Transverse colon (tissue), 4 donors: ENCODE measurements around the gene SNX27.

ENCODE experiments used
- EP300 ChIP-seq: sonication (generic); formaldehyde crosslinking; IDR thresholded peaks from one replicate; pipeline ENCODE4 v1.6.1; 2017; ENCODE audit warnings: antibody characterized with exemption, low read depth
- POLR2A ChIP-seq: fragments of 450-650 bp; IDR thresholded peaks from one replicate; pipeline ENCODE4 v1.6.1; 2016; ENCODE audit warnings: antibody characterized with exemption, mild to moderate bottlenecking, moderate library complexity
- POLR2AphosphoS5 ChIP-seq, 3 donors: sonication (generic); formaldehyde crosslinking; IDR thresholded peaks; one replicate each; pipeline ENCODE4 v1.6.1; 2016; ENCODE audit warnings: antibody characterized with exemption in 3 of 3
- TF ChIP-seq, protein P1 (sequence below), 5 experiments: fragments of 200-600 bp in 3 of 5; fragments of 450-650 bp in 2 of 5; sonication (generic) in 3 of 5; IDR thresholded peaks; 1 replicate in 2 of 5; 2 replicates in 3 of 5; pipeline ENCODE4 v1.5.1; 2016 to 2017; ENCODE audit warnings: antibody characterized with exemption in 5 of 5, inconsistent platforms in 3 of 5, mild to moderate bottlenecking in 2 of 5, moderate library complexity in 1 of 5

DNA sequence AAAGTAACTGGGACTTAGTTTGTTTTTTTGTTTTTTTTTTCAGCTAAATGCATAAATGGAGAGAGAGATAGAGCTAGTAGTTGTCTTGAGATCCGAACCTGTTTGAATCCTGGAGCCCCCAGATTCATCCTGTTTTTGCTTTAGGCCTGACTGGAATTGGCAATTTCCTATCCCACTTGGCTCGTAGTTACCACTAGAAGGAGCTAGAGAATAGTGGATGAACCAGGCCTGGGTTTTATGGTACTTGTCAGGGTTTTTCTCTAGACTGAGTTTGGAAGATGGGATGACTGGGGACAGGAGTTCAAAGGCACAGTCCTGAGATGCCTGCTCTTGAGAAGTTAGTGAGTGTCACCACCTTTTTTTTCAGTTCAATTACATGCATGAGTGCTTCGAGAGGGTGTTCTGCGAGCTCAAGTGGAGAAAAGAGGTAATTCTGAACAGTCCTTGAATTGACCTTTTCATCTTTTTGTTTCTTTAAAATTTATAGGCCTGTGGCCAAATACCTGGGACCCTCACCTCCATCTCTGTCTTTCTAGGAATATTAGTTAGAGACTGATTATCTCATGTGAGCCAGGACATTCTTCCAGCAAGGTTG is 81.3 kb downstream of the SNX27 start:
- TF ChIP-seq, protein P1, sequence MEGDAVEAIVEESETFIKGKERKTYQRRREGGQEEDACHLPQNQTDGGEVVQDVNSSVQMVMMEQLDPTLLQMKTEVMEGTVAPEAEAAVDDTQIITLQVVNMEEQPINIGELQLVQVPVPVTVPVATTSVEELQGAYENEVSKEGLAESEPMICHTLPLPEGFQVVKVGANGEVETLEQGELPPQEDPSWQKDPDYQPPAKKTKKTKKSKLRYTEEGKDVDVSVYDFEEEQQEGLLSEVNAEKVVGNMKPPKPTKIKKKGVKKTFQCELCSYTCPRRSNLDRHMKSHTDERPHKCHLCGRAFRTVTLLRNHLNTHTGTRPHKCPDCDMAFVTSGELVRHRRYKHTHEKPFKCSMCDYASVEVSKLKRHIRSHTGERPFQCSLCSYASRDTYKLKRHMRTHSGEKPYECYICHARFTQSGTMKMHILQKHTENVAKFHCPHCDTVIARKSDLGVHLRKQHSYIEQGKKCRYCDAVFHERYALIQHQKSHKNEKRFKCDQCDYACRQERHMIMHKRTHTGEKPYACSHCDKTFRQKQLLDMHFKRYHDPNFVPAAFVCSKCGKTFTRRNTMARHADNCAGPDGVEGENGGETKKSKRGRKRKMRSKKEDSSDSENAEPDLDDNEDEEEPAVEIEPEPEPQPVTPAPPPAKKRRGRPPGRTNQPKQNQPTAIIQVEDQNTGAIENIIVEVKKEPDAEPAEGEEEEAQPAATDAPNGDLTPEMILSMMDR (IDR thresholded peaks at IDR 0.05): peak; percentile 26 to 59 (median 54)
- TF ChIP-seq POLR2AphosphoS5 (IDR thresholded peaks at IDR 0.05) (no peak), EP300 (no peak), POLR2A (no peak)
